NT2/D1 (cell line): Measurements from ENCODE around the gene RNF144B.

Source experiments
- DNase-seq: peaks from one replicate; pipeline ENCODE4 v3.0.0-alpha.2; 2011; ENCODE audit warnings: low read depth, low spot score
- H3K27me3 ChIP-seq: 2 replicates; pipeline ENCODE4 v1.6.0; 2011; ENCODE audit warnings: mild to moderate bottlenecking; ENCODE audit not compliant: insufficient read length, insufficient read depth
- H3K36me3 ChIP-seq: 2 replicates; pipeline ENCODE4 v1.6.1; 2011; ENCODE audit warnings: mild to moderate bottlenecking, low read length, mixed read lengths; ENCODE audit not compliant: insufficient read depth, insufficient read length
- H3K4me1 ChIP-seq: 2 replicates; pipeline ENCODE4 v1.5.1; 2011; ENCODE audit not compliant: insufficient read depth, insufficient read length
- H3K4me3 ChIP-seq: 2 replicates; pipeline ENCODE4 v1.5.1; 2011; ENCODE audit warnings: low read depth; ENCODE audit not compliant: insufficient read length
- H3K9ac ChIP-seq: 2 replicates; pipeline ENCODE4 v1.6.0; 2011; ENCODE audit warnings: low read depth; ENCODE audit not compliant: insufficient read length
- H3K9me3 ChIP-seq: 2 replicates; pipeline ENCODE4 v1.5.1; 2011; ENCODE audit warnings: mild to moderate bottlenecking, low read length; ENCODE audit not compliant: insufficient read depth
- SUZ12 ChIP-seq: IDR thresholded peaks from 2 replicates; pipeline ENCODE4 v1.6.1; 2011; ENCODE audit not compliant: insufficient read length, insufficient read depth; ENCODE audit errors: extremely low read depth
- YY1 ChIP-seq: IDR thresholded peaks from 2 replicates; pipeline ENCODE4 v1.6.1; 2011; ENCODE audit not compliant: insufficient read length, insufficient read depth
- ZNF274 ChIP-seq: IDR thresholded peaks from 2 replicates; pipeline ENCODE4 v1.6.1; 2011; ENCODE audit warnings: mild to moderate bottlenecking, low read depth, low read length

RNF144B gene

GRCh38 chr6:18371010-18371409, 16.1 kb upstream of the RNF144B start:
- Histone ChIP-seq H3K9me3 (no peaks in the 10 kb centered on the region), H3K4me3 (no peak overlapping the region), H3K9ac (no peak overlapping the region), H3K27me3 (no peaks in the 10 kb centered on the region), H3K4me1 (no peaks in the 10 kb centered on the region), H3K36me3 (no peaks in the 10 kb centered on the region)
- no peak for TF ChIP-seq ZNF274
- TF ChIP-seq SUZ12: no peak
- no peak for TF ChIP-seq YY1
- no peak for DNase-seq

- no peak for TF ChIP-seq ZNF274
- TF ChIP-seq SUZ12: no peak
- TF ChIP-seq YY1: no peak
- Histone ChIP-seq H3K4me3 (no peak overlapping the region), H3K27me3 (no peaks in the 10 kb centered on the region), H3K9ac (no peak overlapping the region), H3K4me1 (no peaks in the 10 kb centered on the region), H3K36me3 (no peaks in the 10 kb centered on the region), H3K9me3 (no peaks in the 10 kb centered on the region)
- no peak for DNase-seq
Observed at GRCh38 chr6:18371656-18372055, 15.5 kb upstream of the RNF144B start.

GRCh38 chr6:18380158-18380836, 6.9 kb upstream of the RNF144B start:
- Histone ChIP-seq H3K4me1 (no peaks in the 10 kb centered on the region), H3K9ac (no peak overlapping the region), H3K4me3 (no peak overlapping the region), H3K27me3 (no peaks in the 10 kb centered on the region), H3K9me3 (no peaks in the 10 kb centered on the region), H3K36me3 (no peaks in the 10 kb centered on the region)
- no peak for DNase-seq
- TF ChIP-seq SUZ12 (no peak), ZNF274 (no peak), YY1 (no peak)

- Histone ChIP-seq H3K4me3 (no peak overlapping the region), H3K36me3 (no peaks in the 10 kb centered on the region), H3K4me1 (no peaks in the 10 kb centered on the region), H3K9me3 (no peaks in the 10 kb centered on the region), H3K27me3 (no peaks in the 10 kb centered on the region), H3K9ac (no peak overlapping the region)
- DNase-seq: no peak
- no peak for TF ChIP-seq SUZ12
- TF ChIP-seq YY1: no peak
- TF ChIP-seq ZNF274: no peak
Observed at GRCh38 chr6:18380851-18381250, 6.3 kb upstream of the RNF144B start.

- TF ChIP-seq YY1 (no peak), ZNF274 (no peak), SUZ12 (no peak)
- no peaks in the 10 kb centered on the region for H3K4me1 ChIP-seq
Observed at GRCh38 chr6:18383441-18383840, 3.7 kb upstream of the RNF144B start.

GRCh38 chr6:18384621-18385020, 2.5 kb upstream of the RNF144B start:
- Histone ChIP-seq H3K9me3 (no peaks in the 10 kb centered on the region), H3K4me1 (no peaks in the 10 kb centered on the region), H3K9ac (no peak overlapping the region), H3K4me3 (no peak overlapping the region), H3K36me3 (no peaks in the 10 kb centered on the region), H3K27me3 (peaks cover 14% of the 10 kb centered on the region)
- TF ChIP-seq SUZ12 (no peak), ZNF274 (no peak), YY1 (no peak)
- no peak for DNase-seq

More at GRCh38 chr6:18383441-18383840, 3.7 kb upstream of the RNF144B start:
- peaks cover 10% of the 10 kb centered on the region for H3K27me3 ChIP-seq
- no peaks in the 10 kb centered on the region for H3K9me3 ChIP-seq
- H3K9ac ChIP-seq: no peak overlapping the region
- no peak for DNase-seq
- H3K36me3 ChIP-seq: no peaks in the 10 kb centered on the region
- no peak overlapping the region for H3K4me3 ChIP-seq

GRCh38 chr6:18386298-18386976, 713 bp upstream of the RNF144B start:
- Histone ChIP-seq H3K27me3 (peaks cover 14% of the 10 kb centered on the region), H3K36me3 (no peaks in the 10 kb centered on the region), H3K4me1 (no peaks in the 10 kb centered on the region), H3K9ac (no peak overlapping the region), H3K4me3 (peak overlapping the region; percentile 47), H3K9me3 (no peaks in the 10 kb centered on the region)
- DNase-seq: no peak
- TF ChIP-seq SUZ12: no peak
- TF ChIP-seq YY1: no peak
- TF ChIP-seq ZNF274: no peak
